Keratinocyte (primary cell): ENCODE results near the gene ELF1. TPM values are rescaled to one million over a fixed set of nuclear protein-coding genes. Genes with fewer than 3 reads are reported as not detected.
"Not testable (repeated sequence)": the region's sequence is repeated elsewhere in the genome, so short reads cannot be mapped to it uniquely, and the experiment has no call there.

Source experiments
- DNase-seq: peaks from one replicate; pipeline ENCODE4 v3.0.0-alpha.2; 2011; ENCODE audit warnings: low read depth, missing footprints, low spot score
- FAIRE-seq: peaks from 2 replicates; lab custom pipeline; 2011; peaks lifted over from hg19 to GRCh38; lab: Jason Lieb, UNC
- H2AFZ ChIP-seq: 2 replicates; pipeline ENCODE4 v1.6.0; 2012; ENCODE audit warnings: low read length, control low read depth, inconsistent platforms; ENCODE audit not compliant: control insufficient read depth
- H3K27ac ChIP-seq: 2 replicates; pipeline ENCODE4 v1.5.1; 2011; ENCODE audit warnings: low read length; ENCODE audit not compliant: control insufficient read depth, insufficient read depth
- H3K27me3 ChIP-seq: 3 replicates; pipeline ENCODE4 v1.6.0; 2011; ENCODE audit warnings: low read length; ENCODE audit not compliant: control insufficient read depth, insufficient read depth; ENCODE audit errors: extremely low read depth
- H3K36me3 ChIP-seq, 2 experiments: 2 replicates in 1 of 2; 3 replicates in 1 of 2; pipeline ENCODE4 v1.5.1; 2011; ENCODE audit warnings: low read length in 2 of 2, mild to moderate bottlenecking in 1 of 2; ENCODE audit not compliant: control insufficient read depth in 2 of 2, insufficient read depth in 2 of 2; ENCODE audit errors: extremely low read depth in 1 of 2
- H3K4me1 ChIP-seq: 3 replicates; pipeline ENCODE4 v1.5.1; 2011; ENCODE audit warnings: low read length; ENCODE audit not compliant: control insufficient read depth, insufficient read depth; ENCODE audit errors: extremely low read depth
- H3K4me2 ChIP-seq: 3 replicates; pipeline ENCODE4 v1.6.0; 2011; ENCODE audit warnings: low read depth, low read length; ENCODE audit not compliant: control insufficient read depth, insufficient read depth; ENCODE audit errors: extremely low read depth
- H3K4me3 ChIP-seq, 3 experiments: fragments of 200-600 bp in 1 of 3; sonication (generic) in 1 of 3; 2 replicates in 2 of 3; 3 replicates in 1 of 3; pipeline ENCODE4 v1.5.1; 2011 to 2016; ENCODE audit warnings: low read length in 3 of 3, mild to moderate bottlenecking in 3 of 3, control low read depth in 2 of 3, inconsistent platforms in 1 of 3, low read depth in 1 of 3, mixed read lengths in 1 of 3, mixed run types in 1 of 3, moderate library complexity in 1 of 3; ENCODE audit not compliant: control insufficient read depth in 2 of 3, insufficient read depth in 2 of 3; ENCODE audit errors: extremely low read depth in 1 of 3
- H3K79me2 ChIP-seq: 2 replicates; pipeline ENCODE4 v1.6.0; 2012; ENCODE audit warnings: low read length; ENCODE audit not compliant: control insufficient read depth, insufficient read depth
- H3K9ac ChIP-seq: 3 replicates; pipeline ENCODE4 v1.6.0; 2011; ENCODE audit warnings: low read length; ENCODE audit not compliant: control insufficient read depth, insufficient read depth; ENCODE audit errors: extremely low read depth
- H3K9me1 ChIP-seq: 3 replicates; pipeline ENCODE4 v1.6.0; 2011; ENCODE audit warnings: low read length; ENCODE audit not compliant: control insufficient read depth, insufficient read depth; ENCODE audit errors: extremely low read depth
- H3K9me3 ChIP-seq: 2 replicates; pipeline ENCODE4 v1.5.1; 2012; ENCODE audit warnings: low read depth, low read length; ENCODE audit not compliant: control insufficient read depth
- H4K20me1 ChIP-seq: 3 replicates; pipeline ENCODE4 v1.6.0; 2011; ENCODE audit warnings: low read length; ENCODE audit not compliant: control insufficient read depth, insufficient read depth; ENCODE audit errors: extremely low read depth
- EZH2 ChIP-seq: IDR thresholded peaks from one replicate; pipeline ENCODE4 v1.6.1; 2012; ENCODE audit warnings: inconsistent platforms, mild to moderate bottlenecking, low read length, moderate library complexity
- dilution Hi-C: fragments of 300-500 bp; cut with MboI; formaldehyde crosslinking; loops from one replicate; pipeline ENCODE4 v1.7.0; 2020; ENCODE audit warnings: low sequenced_read_pairs; ENCODE audit not compliant: extremely low pct_ligation_motif_present
- polyA plus RNA-seq, 5 experiments: library from polyadenylated mRNA; depleted of rRNA in 3 of 5; stranded (reverse) in 3 of 5; stranded (forward) in 1 of 5; unstranded in 1 of 5; fragments of >200 nt; gene quantifications; 1 replicate in 1 of 5; 2 replicates in 3 of 5; 3 replicates in 1 of 5; pipeline versions ENCODE4 v1.2.1 to v1.2.3, GENCODE V29; 2011 to 2012; ENCODE audit warnings: missing spikeins in 2 of 5, low read depth in 1 of 5, low replicate concordance in 1 of 5
- TF ChIP-seq, protein P1 (sequence below), 3 experiments: IDR thresholded peaks in 1 of 3; conservative IDR thresholded peaks in 1 of 3; optimal IDR thresholded peaks in 1 of 3; 2 replicates in 2 of 3; 3 replicates in 1 of 3; pipeline versions ENCODE3 to v1.5.1; 2011; ENCODE audit warnings: low read length in 3 of 3, mild to moderate bottlenecking in 3 of 3, moderate library complexity in 2 of 3, control low read depth in 1 of 3, inconsistent platforms in 1 of 3; ENCODE audit not compliant: insufficient read depth in 2 of 3; ENCODE audit errors: extremely low read depth in 1 of 3

The ELF1 gene
- polyA plus RNA-seq, 1 donor (not counting 4 experiments of a cell fraction or from before 2014, with no cell fraction given), result 57.6 TPM

DNA sequence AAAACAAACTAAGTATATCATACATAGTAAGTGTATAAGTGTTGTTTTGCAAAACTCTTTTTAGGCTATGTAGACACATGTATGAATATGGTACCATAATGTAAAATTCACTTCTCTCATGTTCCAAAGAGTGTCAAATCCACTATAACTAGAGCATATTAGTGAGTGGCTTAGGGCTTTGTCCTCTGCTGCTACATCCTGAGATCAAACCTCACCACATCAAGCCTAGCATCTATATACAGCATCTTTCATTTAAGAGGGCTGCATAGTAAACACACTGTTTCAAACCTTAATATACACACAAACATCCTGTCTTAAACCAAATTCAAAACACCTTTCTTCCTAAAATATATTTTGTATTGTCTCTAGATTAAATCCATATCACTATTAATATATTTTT is 38.7 kb downstream of the ELF1 start:
- Histone ChIP-seq H3K4me3 (no peak overlapping the region), H3K4me1 (peaks cover 25% of the 10 kb centered on the region), H3K79me2 (peaks cover 91% of the 10 kb centered on the region), H3K36me3 (peaks cover 3 to 6% of the 10 kb centered on the region in 2 experiments), H3K27ac (no peak overlapping the region), H3K9me1 (no peaks in the 10 kb centered on the region), H3K9me3 (no peaks in the 10 kb centered on the region), H3K27me3 (no peaks in the 10 kb centered on the region), H4K20me1 (no peaks in the 10 kb centered on the region), H2AFZ (no peak overlapping the region), H3K4me2 (no peak overlapping the region), H3K9ac (no peak overlapping the region)
- FAIRE-seq (no peak), DNase-seq (no peak)
- dilution Hi-C loops, result no loop called here
- no peak for TF ChIP-seq EZH2
- TF ChIP-seq, protein P1, sequence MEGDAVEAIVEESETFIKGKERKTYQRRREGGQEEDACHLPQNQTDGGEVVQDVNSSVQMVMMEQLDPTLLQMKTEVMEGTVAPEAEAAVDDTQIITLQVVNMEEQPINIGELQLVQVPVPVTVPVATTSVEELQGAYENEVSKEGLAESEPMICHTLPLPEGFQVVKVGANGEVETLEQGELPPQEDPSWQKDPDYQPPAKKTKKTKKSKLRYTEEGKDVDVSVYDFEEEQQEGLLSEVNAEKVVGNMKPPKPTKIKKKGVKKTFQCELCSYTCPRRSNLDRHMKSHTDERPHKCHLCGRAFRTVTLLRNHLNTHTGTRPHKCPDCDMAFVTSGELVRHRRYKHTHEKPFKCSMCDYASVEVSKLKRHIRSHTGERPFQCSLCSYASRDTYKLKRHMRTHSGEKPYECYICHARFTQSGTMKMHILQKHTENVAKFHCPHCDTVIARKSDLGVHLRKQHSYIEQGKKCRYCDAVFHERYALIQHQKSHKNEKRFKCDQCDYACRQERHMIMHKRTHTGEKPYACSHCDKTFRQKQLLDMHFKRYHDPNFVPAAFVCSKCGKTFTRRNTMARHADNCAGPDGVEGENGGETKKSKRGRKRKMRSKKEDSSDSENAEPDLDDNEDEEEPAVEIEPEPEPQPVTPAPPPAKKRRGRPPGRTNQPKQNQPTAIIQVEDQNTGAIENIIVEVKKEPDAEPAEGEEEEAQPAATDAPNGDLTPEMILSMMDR (optimal IDR thresholded peaks at IDR 0.05 in 1 of 3, IDR thresholded peaks at IDR 0.05 in 1 of 3, conservative IDR thresholded peaks at IDR 0.05 in 1 of 3; ENCODE audit: extremely low read depth in 1 of 3, insufficient read depth in 2 of 3, low read length in 3 of 3), result no peak

DNA sequence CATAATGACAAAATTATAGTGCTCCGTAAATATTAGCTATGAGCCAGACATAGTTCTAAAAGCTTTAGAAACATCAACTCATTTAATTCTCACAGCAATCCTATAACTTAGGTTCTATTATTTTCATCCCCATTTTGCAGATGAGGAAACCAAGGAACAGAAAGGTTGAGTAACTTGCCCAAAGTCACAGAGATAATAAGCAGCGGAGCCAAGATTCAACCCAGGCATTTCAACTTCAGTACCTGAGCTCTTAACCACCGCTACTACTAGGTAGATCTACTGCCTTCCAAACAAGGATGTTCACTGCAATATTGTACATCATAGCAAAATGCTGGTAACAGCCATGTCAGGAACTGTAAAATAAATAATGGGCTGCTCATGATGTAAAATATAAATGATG is 39.9 kb downstream of the ELF1 start:
- dilution Hi-C loops, result no loop called here
- no peak for DNase-seq
- Histone ChIP-seq H3K9me1 (peaks cover 3% of the 10 kb centered on the region), H4K20me1 (no peaks in the 10 kb centered on the region), H3K4me2 (no peak overlapping the region), H3K27me3 (no peaks in the 10 kb centered on the region), H3K4me3 (no peak overlapping the region), H3K9ac (no peak overlapping the region), H3K27ac (no peak overlapping the region), H3K36me3 (peaks cover 3 to 6% of the 10 kb centered on the region in 2 experiments), H2AFZ (no peak overlapping the region), H3K79me2 (peaks cover 91% of the 10 kb centered on the region), H3K9me3 (no peaks in the 10 kb centered on the region), H3K4me1 (peaks cover 24% of the 10 kb centered on the region)
- no peak for FAIRE-seq
- TF ChIP-seq, protein P1 (optimal IDR thresholded peaks at IDR 0.05 in 1 of 3, IDR thresholded peaks at IDR 0.05 in 1 of 3, conservative IDR thresholded peaks at IDR 0.05 in 1 of 3; ENCODE audit: extremely low read depth in 1 of 3, insufficient read depth in 2 of 3, low read length in 3 of 3), result no peak
- TF ChIP-seq EZH2, result no peak

DNA sequence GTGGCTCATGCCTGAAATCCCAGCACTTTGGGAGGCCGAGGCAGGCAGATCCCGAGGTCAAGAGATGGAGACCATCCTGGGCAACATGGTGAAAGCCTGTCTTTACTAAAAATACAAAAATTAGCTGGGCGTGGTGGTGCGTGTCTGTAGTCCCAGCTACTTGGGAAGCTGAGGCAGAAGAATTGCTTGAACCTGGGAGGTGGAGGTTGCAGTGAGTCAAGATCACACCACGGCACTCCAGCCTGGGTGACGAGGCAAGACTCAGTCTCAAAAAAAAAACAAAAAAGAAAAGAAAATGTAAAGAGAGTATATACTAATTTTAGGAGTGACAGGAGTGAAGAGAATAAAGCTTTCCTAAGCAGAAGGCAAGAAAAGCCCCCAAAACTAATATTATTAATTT is 41.0 kb downstream of the ELF1 start:
- H4K20me1 ChIP-seq, H3K9me1 ChIP-seq, H3K9me3 ChIP-seq, dilution Hi-C loops, DNase-seq, H2AFZ ChIP-seq, H3K27me3 ChIP-seq, H3K4me2 ChIP-seq, H3K27ac ChIP-seq, H3K4me3 ChIP-seq, H3K36me3 ChIP-seq, H3K9ac ChIP-seq, FAIRE-seq: not testable (repeated sequence)
- peaks cover 93% of the 10 kb centered on the region for H3K79me2 ChIP-seq
- peaks cover 13% of the 10 kb centered on the region for H3K4me1 ChIP-seq
